ENCODE data around the gene ATP8A2. TPM values are rescaled to one million over a fixed set of nuclear protein-coding genes. Genes with fewer than 3 reads are reported as not detected.
"Not testable (repeated sequence)": the region's sequence is repeated elsewhere in the genome, so short reads cannot be mapped to it uniquely, and the experiment has no call there.

Gene ATP8A2
- total RNA-seq, 2 experiments from 2014 or later: 0.10 to 0.15 TPM

GRCh38 chr13:25561812-25562211 is 190.0 kb downstream of the ATP8A2 start:
- Mint-ChIP-seq H3K27me3 (peaks cover 20% of the 10 kb centered on the region), H3K36me3 (ENCODE audit: low read depth) (no peaks in the 10 kb centered on the region), H3K27ac (no peak overlapping the region), H3K4me3 (no peak overlapping the region), H3K4me1 (no peaks in the 10 kb centered on the region), H3K9me3 (no peaks in the 10 kb centered on the region)
- CTCF ChIA-PET: no interaction called here
- DNase-seq: no peak
- POLR2A ChIA-PET: interaction anchor here (0.9 kb wide), 1 partner anchor 9 kb away, joined by 3 read pairs; no protein-coding TSS in a partner anchor

DNA sequence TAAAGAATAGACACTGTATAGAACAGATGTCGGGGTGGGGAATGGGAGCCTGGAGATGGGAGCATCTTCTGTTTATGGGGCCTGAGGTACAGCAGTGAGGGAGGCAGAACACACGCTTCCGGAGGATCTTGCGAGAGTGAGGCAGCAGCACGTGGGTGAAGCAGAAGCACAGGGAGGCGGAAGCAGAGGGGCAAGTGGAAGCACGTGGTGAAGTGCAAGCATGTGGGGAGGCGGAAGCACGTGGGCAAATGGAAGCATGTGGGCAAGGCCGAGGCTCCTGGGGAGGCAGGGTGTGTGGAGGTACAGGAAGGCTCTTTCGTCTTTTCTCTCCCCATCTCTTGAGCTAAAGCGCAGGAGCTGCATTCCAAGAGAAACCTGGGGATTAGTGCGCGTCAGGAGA is 198.4 kb downstream of the ATP8A2 start:
- DNase-seq: no peak
- no peaks in the 10 kb centered on the region for H3K36me3 Mint-ChIP-seq (ENCODE audit: low read depth)
- no peaks in the 10 kb centered on the region for H3K4me1 Mint-ChIP-seq
- ChIA-PET CTCF (no interaction called here), POLR2A (no interaction called here)
- H3K9me3 Mint-ChIP-seq: no peaks in the 10 kb centered on the region
- H3K4me3 Mint-ChIP-seq: no peak overlapping the region
- H3K27ac Mint-ChIP-seq: no peak overlapping the region
- peaks cover 39% of the 10 kb centered on the region for H3K27me3 Mint-ChIP-seq

DNA sequence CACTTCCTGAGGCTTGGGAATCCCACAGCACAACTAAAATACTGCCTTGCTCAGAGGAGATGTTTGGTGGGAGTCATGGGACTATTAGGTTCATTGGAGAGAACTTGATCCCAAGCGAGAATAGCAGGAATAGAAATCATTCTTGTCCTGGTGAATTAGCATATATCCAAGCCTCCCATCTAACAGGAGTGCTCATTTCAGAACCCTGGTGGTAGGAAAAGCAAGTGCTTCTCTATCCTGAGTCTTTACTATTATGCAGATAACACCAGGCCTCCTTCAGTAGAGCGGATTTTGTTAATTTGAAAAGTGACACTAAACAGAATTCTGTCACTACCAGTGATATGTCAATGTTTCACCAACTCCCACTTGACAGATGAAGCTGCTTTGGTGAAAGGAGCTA is 199.5 kb downstream of the ATP8A2 start:
- CTCF ChIA-PET: no interaction called here
- Mint-ChIP-seq H3K27me3 (peaks cover 41% of the 10 kb centered on the region), H3K9me3 (no peaks in the 10 kb centered on the region), H3K27ac (no peak overlapping the region), H3K36me3 (ENCODE audit: low read depth) (no peaks in the 10 kb centered on the region), H3K4me1 (peaks cover 6% of the 10 kb centered on the region), H3K4me3 (no peak overlapping the region)
- POLR2A ChIA-PET: no interaction called here
- DNase-seq: no peak

DNA sequence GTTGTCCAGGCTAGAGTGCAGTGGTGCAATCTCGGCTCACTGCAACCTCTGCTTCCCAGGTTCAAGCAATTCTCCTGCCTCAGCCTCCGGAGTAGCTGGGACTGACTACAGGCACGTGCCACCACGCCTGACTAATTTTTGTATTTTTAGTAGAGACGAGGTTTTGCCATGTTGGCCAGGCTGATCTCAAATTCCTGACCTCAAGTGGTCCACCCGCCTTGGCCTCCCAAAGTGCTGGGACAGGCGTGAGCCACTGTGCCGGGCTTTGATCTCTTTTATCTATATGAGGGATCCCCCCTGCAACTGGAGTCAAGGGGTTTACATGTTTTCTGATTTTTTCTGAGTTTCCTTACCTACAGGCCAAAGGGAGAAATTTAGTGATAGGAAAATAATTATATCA is 200.4 kb downstream of the ATP8A2 start:
- H3K4me3 Mint-ChIP-seq; H3K36me3 Mint-ChIP-seq (ENCODE audit: low read depth); H3K4me1 Mint-ChIP-seq; POLR2A ChIA-PET; H3K9me3 Mint-ChIP-seq; H3K27ac Mint-ChIP-seq; DNase-seq; CTCF ChIA-PET: not testable (repeated sequence)
- peaks cover 43% of the 10 kb centered on the region for H3K27me3 Mint-ChIP-seq

DNA sequence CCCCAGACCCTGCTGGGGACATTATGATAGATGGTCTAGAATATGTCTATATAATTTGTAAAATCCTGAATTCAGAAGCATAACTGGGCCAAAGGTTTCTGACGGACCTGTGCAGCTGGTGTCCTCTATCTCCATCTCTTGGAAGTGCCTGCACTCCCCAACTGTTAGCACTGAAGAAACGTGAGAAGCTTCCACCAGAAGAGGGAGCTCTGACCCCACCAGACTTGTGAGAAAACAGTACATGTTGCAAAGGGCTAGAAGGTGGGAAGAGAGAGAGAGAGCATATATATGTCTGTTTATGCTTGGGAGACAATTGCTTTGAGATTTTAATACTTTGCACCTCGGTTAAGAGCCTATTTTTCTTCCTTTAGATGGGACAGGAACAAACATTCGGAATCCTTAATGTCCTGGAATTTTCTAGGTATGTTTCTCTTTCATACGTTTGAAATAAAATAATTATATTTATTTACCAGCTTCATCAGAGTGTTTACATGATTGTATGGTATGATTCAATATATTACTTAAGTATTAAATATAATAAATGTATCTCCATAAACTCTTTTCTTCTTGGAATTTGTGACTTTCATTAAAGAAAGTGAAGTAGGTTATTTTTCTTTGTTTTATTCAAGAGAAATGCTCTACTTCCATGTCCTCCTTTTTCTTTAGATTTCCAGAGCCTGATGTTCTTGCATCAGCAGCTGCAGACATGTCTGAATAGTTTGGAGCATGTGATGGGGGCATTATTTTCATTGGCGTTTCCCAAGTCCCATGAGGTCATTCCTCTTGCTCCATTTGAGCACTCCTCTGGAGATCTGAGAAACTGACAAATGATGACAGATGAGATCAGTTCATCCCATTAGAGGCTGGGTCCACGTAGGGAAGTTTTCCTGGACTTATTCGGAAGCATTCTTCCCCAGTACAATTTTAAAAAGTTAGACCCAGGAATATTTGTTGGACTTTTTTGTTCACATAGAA is 202.9 kb downstream of the ATP8A2 start:
- H3K4me1 Mint-ChIP-seq: peaks cover 6% of the 10 kb centered on the region
- POLR2A ChIA-PET: no interaction called here

DNA sequence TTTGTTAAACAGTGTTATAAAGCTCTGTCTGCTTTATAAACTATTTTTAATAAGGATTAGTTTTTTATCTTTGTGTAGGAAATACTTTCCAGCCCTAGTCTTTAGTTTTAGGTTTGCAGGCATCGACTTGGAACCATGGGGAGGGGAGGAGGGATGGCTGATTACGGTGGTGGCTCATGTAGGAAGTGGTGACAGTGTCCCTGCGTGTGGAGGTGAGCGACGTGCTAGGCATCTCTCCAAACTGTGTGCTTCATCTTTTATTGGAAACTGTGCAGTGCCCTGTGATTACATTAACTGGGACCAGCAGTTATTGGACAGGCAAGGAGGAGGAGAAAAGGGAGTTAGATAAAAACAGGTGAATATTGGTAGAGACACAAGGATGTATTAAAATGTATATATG is 203.8 kb downstream of the ATP8A2 start:
- Mint-ChIP-seq H3K36me3 (ENCODE audit: low read depth) (no peaks in the 10 kb centered on the region), H3K4me1 (peaks cover 6% of the 10 kb centered on the region), H3K9me3 (no peaks in the 10 kb centered on the region), H3K4me3 (no peak overlapping the region), H3K27ac (no peak overlapping the region), H3K27me3 (peaks cover 34% of the 10 kb centered on the region)
- DNase-seq: no peak
- ChIA-PET POLR2A (no interaction called here), CTCF (interaction anchor here (1.2 to 1.8 kb wide), 3 partner anchors 490 to 1123 kb away, joined by 6 to 10 read pairs (median 7); no protein-coding TSS in a partner anchor)

More for the DNA sequence above, 202.9 kb downstream of the ATP8A2 start:
- Mint-ChIP-seq H3K27ac (no peak overlapping the region), H3K9me3 (no peaks in the 10 kb centered on the region), H3K27me3 (peaks cover 38% of the 10 kb centered on the region), H3K36me3 (ENCODE audit: low read depth) (no peaks in the 10 kb centered on the region), H3K4me3 (no peak overlapping the region)
- DNase-seq: peak; percentile 76
- CTCF ChIA-PET: interaction anchor here (0.6 to 1.8 kb wide), 12 partner anchors 9 to 1775 kb away, joined by 3 to 10 read pairs (median 4); no protein-coding TSS in a partner anchor

DNA sequence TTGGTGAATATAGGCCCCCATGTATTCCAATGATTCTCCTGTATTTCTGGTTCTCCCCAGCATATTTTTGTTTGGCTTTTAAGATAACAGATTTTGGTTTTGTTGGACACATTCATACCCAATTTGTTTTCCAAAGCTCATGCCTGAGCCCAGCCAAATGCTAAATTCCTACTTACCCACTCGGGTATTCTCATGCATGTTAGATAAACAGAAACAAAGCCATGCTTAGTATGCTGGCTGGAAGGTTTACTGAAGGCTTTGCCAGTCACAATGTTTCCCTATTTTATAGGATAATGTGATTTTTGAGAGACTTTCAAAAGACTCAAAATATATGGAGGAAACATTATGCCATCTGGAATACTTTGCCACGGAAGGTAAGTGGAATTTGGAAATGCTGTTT is 206.8 kb downstream of the ATP8A2 start:
- no peak for DNase-seq
- no peak overlapping the region for H3K27ac Mint-ChIP-seq
- no peaks in the 10 kb centered on the region for H3K9me3 Mint-ChIP-seq
- H3K4me1 Mint-ChIP-seq: peaks cover 6% of the 10 kb centered on the region
- no peaks in the 10 kb centered on the region for H3K36me3 Mint-ChIP-seq (ENCODE audit: low read depth)
- ChIA-PET CTCF (no interaction called here), POLR2A (no interaction called here)
- H3K27me3 Mint-ChIP-seq: peaks cover 24% of the 10 kb centered on the region
- H3K4me3 Mint-ChIP-seq: no peak overlapping the region

GRCh38 chr13:25579221-25579620 is 207.4 kb downstream of the ATP8A2 start:
- DNase-seq: no peak
- Mint-ChIP-seq H3K36me3 (ENCODE audit: low read depth) (no peaks in the 10 kb centered on the region), H3K4me3 (no peak overlapping the region), H3K9me3 (no peaks in the 10 kb centered on the region), H3K27ac (no peak overlapping the region), H3K27me3 (peaks cover 20% of the 10 kb centered on the region), H3K4me1 (peaks cover 6% of the 10 kb centered on the region)
- CTCF ChIA-PET: no interaction called here
- POLR2A ChIA-PET: no interaction called here

- DNase-seq: no peak
- Mint-ChIP-seq H3K4me1 (no peaks in the 10 kb centered on the region), H3K9me3 (no peaks in the 10 kb centered on the region), H3K27me3 (peaks cover 8% of the 10 kb centered on the region), H3K27ac (no peak overlapping the region), H3K4me3 (no peak overlapping the region), H3K36me3 (ENCODE audit: low read depth) (no peaks in the 10 kb centered on the region)
- POLR2A ChIA-PET: no interaction called here
- CTCF ChIA-PET: no interaction called here
These were observed 209.6 kb downstream of the ATP8A2 start for GRCh38 chr13:25581351-25581750.

DNA sequence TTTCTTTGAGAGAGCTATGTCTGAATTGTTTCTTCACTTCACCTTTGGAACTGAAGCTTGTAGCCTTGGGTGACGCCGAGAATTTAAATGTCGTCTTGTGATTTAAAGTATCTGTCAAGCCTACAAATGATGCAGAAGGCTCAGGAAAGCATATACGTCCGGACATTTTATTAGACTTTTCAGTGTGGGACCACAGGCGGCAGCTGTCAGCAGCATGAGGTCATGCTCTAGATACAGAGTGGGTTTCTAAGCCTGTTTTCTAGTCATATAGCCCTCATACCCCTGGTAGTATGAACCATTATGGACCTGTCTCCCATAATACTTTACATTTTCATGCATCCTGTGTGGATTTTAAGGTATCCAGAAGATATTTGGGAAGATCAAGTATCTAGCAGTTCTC is 212.3 kb downstream of the ATP8A2 start:
- ChIA-PET POLR2A (no interaction called here), CTCF (interaction anchor here (2.8 kb wide), 1 partner anchor 10 kb away, joined by 9 read pairs; no protein-coding TSS in a partner anchor)
- H3K27me3 Mint-ChIP-seq: peaks cover 9% of the 10 kb centered on the region
- no peak overlapping the region for H3K27ac Mint-ChIP-seq
- no peaks in the 10 kb centered on the region for H3K36me3 Mint-ChIP-seq (ENCODE audit: low read depth)
- H3K9me3 Mint-ChIP-seq: no peaks in the 10 kb centered on the region
- H3K4me3 Mint-ChIP-seq: no peak overlapping the region
- no peaks in the 10 kb centered on the region for H3K4me1 Mint-ChIP-seq
- DNase-seq: no peak

DNA sequence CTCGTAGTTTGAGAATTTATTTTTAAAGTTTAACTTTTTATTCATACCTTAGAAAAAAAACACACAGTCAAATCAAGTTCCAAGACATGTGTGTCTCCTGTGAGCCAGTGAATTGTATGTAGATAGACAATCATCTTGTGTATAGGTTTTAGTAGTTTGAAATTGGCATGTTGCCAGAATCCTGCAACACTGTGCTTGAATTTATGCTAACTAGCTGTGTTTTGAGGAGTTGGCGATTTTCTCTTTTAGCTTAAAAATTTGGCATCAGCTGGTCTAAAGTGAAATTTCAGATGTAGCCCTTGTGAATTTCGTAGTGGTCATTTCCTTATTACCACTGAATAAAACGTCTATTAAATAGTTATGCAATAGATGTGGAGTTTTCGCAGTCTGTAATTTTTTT is 213.2 kb downstream of the ATP8A2 start:
- Mint-ChIP-seq H3K36me3 (ENCODE audit: low read depth) (no peaks in the 10 kb centered on the region), H3K4me3 (no peak overlapping the region), H3K27me3 (peaks cover 7% of the 10 kb centered on the region), H3K27ac (no peak overlapping the region), H3K4me1 (no peaks in the 10 kb centered on the region), H3K9me3 (no peaks in the 10 kb centered on the region)
- POLR2A ChIA-PET: no interaction called here
- CTCF ChIA-PET: no interaction called here
- no peak for DNase-seq

- ChIA-PET POLR2A (no interaction called here), CTCF (no interaction called here)
These were observed 215.7 kb downstream of the ATP8A2 start for GRCh38 chr13:25587326-25587980.

DNA sequence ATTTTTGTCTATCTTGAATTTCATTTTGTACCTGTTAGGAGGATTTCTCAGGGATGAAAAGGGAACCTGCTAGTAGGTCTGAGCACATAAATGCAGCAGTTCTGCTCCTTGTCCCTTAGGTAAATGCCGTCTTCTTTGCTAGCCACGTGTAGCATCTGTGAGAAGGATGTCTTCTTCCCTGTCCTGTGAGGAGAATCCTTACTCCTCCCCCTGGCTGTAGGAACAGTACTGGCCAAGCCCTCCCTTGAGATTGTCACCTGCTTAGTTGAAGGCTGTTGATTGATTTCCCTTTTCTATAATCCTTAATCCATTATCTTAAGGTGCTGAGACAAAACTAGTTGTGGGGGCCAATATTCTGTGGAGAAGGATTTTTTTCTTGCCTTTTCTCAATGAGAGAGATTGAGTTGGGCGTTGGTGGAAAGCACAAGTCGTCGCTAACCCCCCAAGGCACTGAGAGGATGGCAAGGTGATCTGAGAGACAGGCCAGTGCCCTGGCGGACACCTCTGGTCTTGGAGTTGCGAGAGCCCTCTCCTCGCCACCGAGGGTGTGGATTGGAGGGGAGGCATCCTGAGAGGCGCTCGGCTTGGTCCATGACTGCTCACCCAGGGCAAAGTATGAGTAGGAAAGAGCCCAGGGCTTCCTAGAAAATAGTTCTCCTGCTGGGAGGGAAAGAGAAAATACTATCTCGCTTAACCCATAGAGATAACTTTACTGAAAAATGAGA is 216.7 kb downstream of the ATP8A2 start:
- H3K9me3 Mint-ChIP-seq: no peaks in the 10 kb centered on the region

More at GRCh38 chr13:25587326-25587980, 215.7 kb downstream of the ATP8A2 start:
- Mint-ChIP-seq H3K9me3 (no peaks in the 10 kb centered on the region), H3K36me3 (ENCODE audit: low read depth) (no peaks in the 10 kb centered on the region), H3K27me3 (peaks cover 7% of the 10 kb centered on the region), H3K4me1 (no peaks in the 10 kb centered on the region), H3K27ac (no peak overlapping the region), H3K4me3 (no peak overlapping the region)
- no peak for DNase-seq

More for the DNA sequence above, 216.7 kb downstream of the ATP8A2 start:
- ChIA-PET POLR2A (no interaction called here), CTCF (no interaction called here)
- Mint-ChIP-seq H3K4me1 (no peaks in the 10 kb centered on the region), H3K27ac (no peak overlapping the region), H3K4me3 (no peak overlapping the region), H3K36me3 (ENCODE audit: low read depth) (no peaks in the 10 kb centered on the region), H3K27me3 (peaks cover 14% of the 10 kb centered on the region)
- DNase-seq: no peak
